ENCODE results near the gene LCN15. TPM values are rescaled to one million over a fixed set of nuclear protein-coding genes. Genes with fewer than 3 reads are reported as not detected.
A peak's percentile ranks its signal among the peaks of the same experiment; 100 is the strongest.

The LCN15 gene
- total RNA-seq, 1 experiment from 2014 or later: not detected

- Histone ChIP-seq H3K27ac (ENCODE audit: insufficient read length, low read depth, low read length) (no peak overlapping the region), H4K5ac (ENCODE audit: insufficient read length, low read depth, low read length) (no peak overlapping the region), H3K79me2 (ENCODE audit: insufficient read depth, low read length) (peaks cover 11% of the 10 kb centered on the region; the same call in 1 of the 2 replicates), H3K9me3 (ENCODE audit: control insufficient read depth, low read depth, low read length) (no peaks in the 10 kb centered on the region), H3K14ac (ENCODE audit: insufficient read depth, low read length) (no peak overlapping the region), H4K8ac (replicated peaks; ENCODE audit: insufficient read length, low read depth, low read length) (no peak overlapping the region), H3K4me1 (ENCODE audit: insufficient read depth, low read length) (no peaks in the 10 kb centered on the region), H3K4me2 (ENCODE audit: insufficient read depth, insufficient read length, low read length) (peak overlapping the region; percentile 93), H3K56ac (ENCODE audit: insufficient read length, low read depth, low read length) (no peak overlapping the region), H3K18ac (ENCODE audit: insufficient read length, low read depth, low read length) (no peak overlapping the region), H3K23me2 (ENCODE audit: insufficient read length, low read depth, low read length, poor library complexity, severe bottlenecking) (peaks cover 10% of the 10 kb centered on the region), H2BK20ac (ENCODE audit: low read depth, low read length, poor library complexity, severe bottlenecking) (no peak overlapping the region), H2AK5ac (ENCODE audit: insufficient read length, low read length) (no peak overlapping the region), H4K20me1 (ENCODE audit: control insufficient read depth, insufficient read depth, insufficient read length) (no peaks in the 10 kb centered on the region), H2BK12ac (ENCODE audit: insufficient read length, low read depth, low read length) (no peak overlapping the region), H3K4ac (ENCODE audit: low read depth, low read length) (no peak overlapping the region), H2BK15ac (ENCODE audit: low read depth, low read length) (no peak overlapping the region), H3K27me3 (ENCODE audit: insufficient read depth, low read length) (no peaks in the 10 kb centered on the region), H4K91ac (ENCODE audit: insufficient read length, low read depth, low read length) (no peak overlapping the region), H2AFZ (ENCODE audit: low read length) (no peak overlapping the region), H2BK5ac (ENCODE audit: insufficient read length, low read length) (no peak overlapping the region), H3T11ph (ENCODE audit: low read length) (no peak overlapping the region), H3K79me1 (ENCODE audit: insufficient read depth, low read depth, low read length, poor library complexity, severe bottlenecking) (peaks cover 6% of the 10 kb centered on the region), H3K23ac (ENCODE audit: insufficient read length, low read depth, low read length) (no peak overlapping the region), H3K9ac (ENCODE audit: extremely low read depth, insufficient read length, low read length) (no peak overlapping the region), H2BK120ac (ENCODE audit: low read depth, low read length, poor library complexity, severe bottlenecking) (no peak overlapping the region)
- Mint-ChIP-seq H3K4me1 (peaks cover 13 to 20% of the 10 kb centered on the region in 2 experiments), H3K27ac (no peak overlapping the region; a peak in 1 of 7 replicates), H3K27me3 (ENCODE audit: low read depth) (peaks cover 9% of the 10 kb centered on the region), H3K4me3 (peak overlapping the region; percentile 94 to 96; a peak in 4 of 5 replicates), H3K36me3 (ENCODE audit: insufficient read depth in 1 of 3, low read depth in 3 of 3) (peaks cover 31 to 42% (median 41%) of the 10 kb centered on the region in 3 experiments), H3K9me3 (no peaks in the 10 kb centered on the region; a peak in 1 of 5 replicates)
- no peak for DNase-seq
- no CpG with 5 or more reads among the region's 10 CpGs for WGBS (ENCODE audit: extremely low coverage, insufficient read length, low lambda C conversion rate)
- no peak for TF ChIP-seq CTCF (conservative IDR thresholded peaks at IDR 0.05)
Measured at GRCh38 chr9:136725612-136726011, 38.7 kb downstream of the LCN15 start.
